IPS-NIHi11 (cell line): ENCODE results near the gene RNF135.
"Not testable (repeated sequence)": the region's sequence is repeated elsewhere in the genome, so short reads cannot be mapped to it uniquely, and the experiment has no call there.

Experiments used
- DNase-seq: peaks from one replicate; pipeline ENCODE4 v3.0.0; 2012; ENCODE audit warnings: mixed read lengths, low spot score

Gene RNF135, protein sequence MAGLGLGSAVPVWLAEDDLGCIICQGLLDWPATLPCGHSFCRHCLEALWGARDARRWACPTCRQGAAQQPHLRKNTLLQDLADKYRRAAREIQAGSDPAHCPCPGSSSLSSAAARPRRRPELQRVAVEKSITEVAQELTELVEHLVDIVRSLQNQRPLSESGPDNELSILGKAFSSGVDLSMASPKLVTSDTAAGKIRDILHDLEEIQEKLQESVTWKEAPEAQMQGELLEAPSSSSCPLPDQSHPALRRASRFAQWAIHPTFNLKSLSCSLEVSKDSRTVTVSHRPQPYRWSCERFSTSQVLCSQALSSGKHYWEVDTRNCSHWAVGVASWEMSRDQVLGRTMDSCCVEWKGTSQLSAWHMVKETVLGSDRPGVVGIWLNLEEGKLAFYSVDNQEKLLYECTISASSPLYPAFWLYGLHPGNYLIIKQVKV

DNA sequence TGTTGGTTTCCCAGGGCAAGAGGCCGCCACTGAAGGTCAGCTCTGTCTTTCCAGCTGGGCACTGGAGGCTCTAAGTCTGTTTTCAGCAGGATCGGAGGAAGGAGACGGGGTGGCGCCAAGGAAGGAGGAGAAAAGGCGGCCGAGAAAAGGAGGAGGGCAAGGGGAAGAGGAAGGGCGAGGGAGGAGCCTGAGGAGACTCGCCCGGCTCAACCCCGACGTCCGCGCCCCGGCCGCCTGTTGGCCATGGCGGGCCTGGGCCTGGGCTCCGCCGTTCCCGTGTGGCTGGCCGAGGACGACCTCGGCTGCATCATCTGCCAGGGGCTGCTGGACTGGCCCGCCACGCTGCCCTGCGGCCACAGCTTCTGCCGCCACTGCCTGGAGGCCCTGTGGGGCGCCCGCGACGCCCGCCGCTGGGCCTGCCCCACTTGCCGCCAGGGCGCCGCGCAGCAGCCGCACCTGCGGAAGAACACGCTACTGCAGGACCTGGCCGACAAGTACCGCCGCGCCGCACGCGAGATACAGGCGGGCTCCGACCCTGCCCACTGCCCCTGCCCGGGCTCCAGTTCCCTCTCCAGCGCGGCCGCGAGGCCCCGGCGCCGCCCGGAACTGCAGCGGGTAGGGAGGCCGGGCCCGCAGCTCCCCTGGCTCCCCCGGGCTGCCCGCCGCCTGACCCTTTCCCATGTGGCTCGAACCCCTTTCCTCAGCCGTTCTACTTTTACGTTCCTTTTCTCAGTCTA is at the start of gene RNF135:
RNF135 (plus strand) TSS at position 209 of the 737 bp plus-strand sequence; CDS start at position 244, 35 bp downstream.
- peak; percentile 93 for DNase-seq

DNA sequence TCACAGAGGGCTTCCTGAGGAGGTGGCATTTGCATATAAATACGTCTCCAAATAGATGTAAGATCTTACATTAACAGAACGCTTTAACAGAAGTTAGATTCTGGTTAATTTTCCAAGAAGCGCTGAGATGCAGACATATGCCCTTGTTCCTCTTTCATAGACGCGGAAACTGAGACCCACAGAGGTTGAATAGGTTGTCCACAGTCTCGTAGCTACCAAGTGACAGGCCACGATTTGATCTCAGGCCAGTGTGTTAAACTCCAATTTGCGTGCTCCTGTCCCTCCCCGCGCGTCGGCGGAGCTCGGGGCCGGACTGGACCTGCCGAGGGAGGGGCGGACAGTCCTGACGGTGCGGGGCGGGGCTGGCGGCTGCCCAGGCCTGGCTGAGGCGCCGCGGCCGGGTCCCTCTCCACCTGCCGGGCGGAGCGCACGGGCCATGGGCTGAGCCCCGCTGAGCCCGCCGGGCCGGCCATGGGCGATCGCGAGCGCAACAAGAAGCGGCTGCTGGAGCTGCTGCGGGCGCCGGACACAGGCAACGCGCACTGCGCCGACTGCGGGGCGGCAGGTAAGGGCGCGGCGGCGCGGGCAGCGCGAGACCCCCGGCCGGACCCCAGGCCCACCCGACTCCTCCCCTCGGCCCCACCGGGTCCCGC is 49.2 kb upstream of the RNF135 start, which contains the start of gene ADAP2:
ADAP2 (plus strand) TSS at position 402 of the 653 bp plus-strand sequence; CDS start at position 472, 70 bp downstream.
- DNase-seq: peak; percentile 86

DNA sequence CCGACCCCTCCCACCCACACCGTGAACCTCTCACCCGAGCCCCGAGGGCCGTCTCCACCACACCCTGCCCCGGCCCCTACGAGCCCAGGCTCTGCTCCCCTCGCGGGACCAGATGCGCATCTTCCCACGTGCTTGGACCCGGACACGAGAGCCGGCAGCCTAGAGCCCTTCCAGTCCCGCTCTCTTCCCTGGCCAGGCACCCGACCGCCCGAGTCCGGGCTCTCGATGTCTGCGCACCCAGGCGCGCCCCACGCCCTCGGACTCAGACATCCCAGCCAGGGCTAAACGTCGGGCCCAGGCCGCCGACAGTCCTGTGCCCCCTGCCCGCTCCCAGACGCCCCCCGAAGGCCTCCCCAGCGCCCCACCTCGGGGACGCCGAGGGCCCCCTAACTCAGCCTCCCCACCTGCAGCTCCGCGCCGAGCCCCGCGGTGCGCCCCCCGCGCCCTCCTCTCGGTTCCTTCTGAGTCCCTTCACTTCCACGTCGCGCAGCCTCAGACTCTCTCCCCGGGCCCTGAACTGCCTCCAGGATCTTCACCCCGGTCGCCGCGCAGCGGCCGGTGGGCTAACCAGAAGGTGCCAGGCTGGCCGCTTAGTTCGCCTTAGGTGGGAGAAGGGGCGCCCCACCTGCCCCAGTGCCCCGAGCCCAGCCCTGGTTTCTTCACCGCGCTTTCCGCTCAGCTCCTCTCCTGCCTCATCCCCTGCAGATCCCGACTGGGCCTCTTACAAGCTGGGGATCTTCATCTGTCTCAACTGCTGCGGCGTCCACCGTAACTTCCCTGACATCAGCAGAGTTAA is 48.4 kb upstream of the RNF135 start:
- DNase-seq: peak; percentile 41

- no peak for DNase-seq
Measured at GRCh38 chr17:30924341-30924740, 46.5 kb upstream of the RNF135 start.

- no peak for DNase-seq
Measured at GRCh38 chr17:30926516-30926915, 44.3 kb upstream of the RNF135 start.

- no peak for DNase-seq
Measured at GRCh38 chr17:30927756-30928155, 43.1 kb upstream of the RNF135 start.

- DNase-seq: no peak
Measured at GRCh38 chr17:30928584-30928983, 42.3 kb upstream of the RNF135 start.

- no peak for DNase-seq
Measured at GRCh38 chr17:30929081-30929633, 41.7 kb upstream of the RNF135 start.

DNA sequence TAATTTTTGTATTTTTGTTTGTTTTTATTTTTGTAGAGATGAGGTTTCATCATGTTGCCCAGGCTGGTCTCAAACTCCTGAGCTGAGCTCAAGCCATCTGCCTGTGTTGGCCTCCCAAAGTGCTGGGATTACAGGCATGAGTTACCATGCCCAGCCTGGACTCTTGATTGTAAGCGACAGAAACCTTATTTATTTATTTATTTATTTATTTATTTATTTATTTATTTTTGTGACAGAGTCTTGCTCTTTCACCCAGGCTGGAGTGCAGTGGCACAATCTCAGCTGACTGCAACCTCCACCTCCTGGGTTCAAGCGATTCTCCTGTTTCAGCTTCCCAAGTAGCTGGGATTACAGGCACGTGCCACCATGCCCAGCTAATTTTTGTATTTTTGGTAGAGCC is 41.0 kb upstream of the RNF135 start:
- not testable (repeated sequence) for DNase-seq

DNA sequence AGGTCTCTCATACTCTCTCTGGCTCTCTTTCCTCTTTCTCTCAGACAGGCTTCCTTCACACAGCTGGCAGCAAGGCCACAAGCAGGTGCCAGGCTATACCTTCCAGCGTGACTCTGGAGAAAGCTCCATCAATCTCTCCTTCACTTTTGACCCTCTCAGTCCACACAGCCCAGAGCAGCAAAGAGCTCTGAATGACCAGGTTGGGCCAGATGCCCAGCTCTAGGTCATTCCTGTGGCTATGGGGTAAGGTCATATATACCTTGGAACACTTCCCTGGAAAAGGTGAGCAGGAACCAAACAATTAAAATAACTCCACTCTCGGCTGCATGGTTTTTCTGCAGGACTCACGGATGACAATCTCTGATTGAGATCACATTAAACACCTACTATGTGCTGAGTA is 40.3 kb upstream of the RNF135 start:
- DNase-seq: no peak

DNA sequence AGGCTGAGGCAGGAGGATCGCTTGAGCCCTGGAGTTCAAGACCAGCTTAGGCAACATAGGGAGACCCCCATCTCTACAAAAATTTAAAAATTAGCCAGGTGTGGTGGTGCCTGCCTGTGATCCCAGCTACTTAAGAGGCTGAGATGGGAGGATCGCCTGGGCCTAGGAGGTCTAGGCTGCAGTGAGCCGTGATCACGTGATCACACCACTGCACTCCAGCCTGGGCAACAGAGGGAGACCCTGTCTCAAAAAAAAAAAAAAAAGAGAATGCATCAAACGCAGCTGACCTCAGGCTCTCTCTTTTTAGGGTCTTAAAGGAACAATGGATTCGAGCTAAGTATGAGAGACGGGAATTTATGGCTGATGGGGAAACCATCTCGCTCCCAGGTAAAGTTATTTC is 39.3 kb upstream of the RNF135 start:
- DNase-seq: not testable (repeated sequence)

DNA sequence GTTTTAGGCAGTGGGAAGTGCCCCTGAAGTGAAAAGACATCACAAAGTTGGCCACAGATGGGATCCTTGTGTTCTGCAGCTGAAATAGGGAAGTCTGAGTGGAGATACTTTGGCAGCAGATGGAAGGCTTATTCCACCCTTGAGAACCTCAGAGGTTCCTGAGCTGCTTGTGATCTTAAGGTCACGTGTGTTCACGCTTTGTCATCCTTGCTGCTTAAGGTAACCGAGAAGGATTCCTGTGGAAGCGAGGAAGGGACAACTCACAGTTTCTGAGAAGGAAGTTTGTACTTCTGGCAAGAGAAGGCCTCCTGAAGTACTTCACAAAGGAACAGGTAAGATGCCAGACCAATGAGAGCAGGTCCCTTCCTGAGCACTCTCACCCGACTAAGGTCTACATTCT is 36.9 kb upstream of the RNF135 start:
- DNase-seq: no peak

DNA sequence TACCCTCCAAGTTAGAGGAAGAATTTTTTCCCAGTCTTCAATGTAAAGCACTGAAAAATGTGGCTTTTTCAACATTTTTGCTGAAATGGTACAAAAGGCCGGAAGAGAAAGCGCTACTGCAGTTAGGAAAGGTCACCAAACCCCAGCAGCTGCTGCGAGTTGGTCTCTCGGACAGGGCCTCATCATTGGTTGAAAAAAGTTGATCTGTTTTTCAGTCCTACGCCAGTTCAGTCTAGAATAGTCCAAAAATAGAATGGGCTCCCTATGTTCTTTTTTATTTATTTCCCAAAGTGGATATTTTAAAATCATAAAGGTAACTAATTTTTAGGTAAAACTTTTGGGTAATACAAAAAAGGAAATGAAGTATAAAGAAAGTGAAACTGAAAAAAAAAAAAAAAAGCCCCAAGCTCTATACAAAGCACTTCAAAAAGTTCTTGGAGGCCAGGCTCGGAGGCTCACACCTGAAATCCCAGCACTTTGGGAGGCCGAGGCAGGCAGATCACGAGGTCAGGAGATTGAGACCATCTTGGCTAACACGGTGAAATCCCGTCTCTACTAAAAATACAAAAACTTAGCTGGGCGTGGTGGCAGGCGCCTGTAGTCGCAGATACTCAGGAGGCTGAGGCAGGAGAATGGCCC is 31.7 kb upstream of the RNF135 start:
- DNase-seq: no peak

DNA sequence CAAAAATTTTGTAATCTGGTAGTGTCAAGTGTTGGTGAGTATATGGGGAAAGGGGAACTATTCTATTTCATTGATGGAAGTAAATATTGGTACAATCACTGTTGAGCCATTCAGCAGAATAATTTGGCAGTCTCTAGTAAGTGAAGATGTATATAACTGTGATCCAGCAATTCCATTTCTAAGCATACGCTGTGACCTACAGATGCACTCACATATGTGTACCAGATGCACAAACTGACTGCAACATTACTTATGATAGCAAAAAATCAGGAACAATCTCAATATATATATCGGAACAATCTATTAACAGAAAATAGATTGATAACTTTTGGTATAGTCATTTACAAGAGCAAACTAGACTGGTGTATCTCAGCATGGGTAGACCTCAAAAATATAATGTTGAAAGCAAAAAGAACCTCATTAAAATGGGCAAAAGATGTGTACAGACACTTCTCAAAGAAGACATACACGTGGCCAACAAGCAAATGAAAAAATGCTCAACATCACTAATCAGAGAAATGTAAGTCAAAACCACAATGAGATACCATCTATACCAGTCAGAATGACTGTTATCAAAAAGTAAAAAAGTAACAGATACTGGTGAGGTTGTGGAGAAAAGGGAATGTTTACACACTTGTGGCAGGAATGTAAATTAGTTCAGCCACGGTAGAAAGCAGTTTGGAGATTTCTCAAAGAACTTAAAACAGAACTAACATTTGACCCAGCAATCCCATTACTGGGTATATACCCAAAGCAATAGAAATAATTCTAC is 28.3 kb upstream of the RNF135 start:
- no peak for DNase-seq

- peak; percentile 4 for DNase-seq
Measured at GRCh38 chr17:30947796-30948195, 23.0 kb upstream of the RNF135 start.

- no peak for DNase-seq
Measured at GRCh38 chr17:30950189-30950588, 20.6 kb upstream of the RNF135 start.

DNA sequence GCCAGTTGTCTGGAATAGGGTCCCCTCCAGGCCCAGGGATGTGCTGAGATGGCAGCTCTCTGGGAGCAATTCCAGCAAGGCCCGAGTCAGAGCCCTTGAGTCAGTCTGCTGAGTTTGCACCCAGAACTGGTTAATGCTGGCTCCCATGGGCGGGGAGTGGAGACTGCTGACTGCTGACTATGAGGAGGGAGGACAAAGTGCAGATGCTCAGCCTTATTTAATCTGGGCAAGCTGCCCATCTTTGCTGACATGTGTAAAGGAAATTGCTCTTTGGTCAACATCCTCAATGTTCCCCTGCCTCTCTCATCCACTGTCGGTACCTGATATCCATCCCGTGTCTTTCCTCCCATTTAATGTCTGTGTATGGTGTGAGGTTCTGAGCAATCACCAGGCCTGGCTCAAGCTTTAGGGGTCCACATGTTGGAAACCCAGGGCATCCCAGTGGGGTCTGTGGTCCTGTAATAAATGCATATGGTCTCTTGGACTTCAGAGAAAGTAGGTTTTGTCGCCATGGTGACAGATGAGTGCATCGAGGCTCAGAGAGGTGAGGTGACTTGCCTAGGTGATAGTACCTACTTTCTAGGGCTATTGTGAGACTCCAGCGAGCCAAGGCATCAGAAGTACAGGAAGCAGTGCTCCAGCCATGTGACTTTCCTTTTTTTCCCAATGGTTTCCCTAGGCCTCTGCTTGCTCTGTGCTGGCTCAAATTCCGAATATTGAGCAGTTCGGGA is 20.0 kb upstream of the RNF135 start:
- DNase-seq: no peak

GRCh38 chr17:30952638-30953393 is 18.0 kb upstream of the RNF135 start:
- DNase-seq: peak; percentile 3
